ENCODE results near the gene CAMTA1.

- no peak for TF ChIP-seq CTCF (IDR thresholded peaks at IDR 0.05; ENCODE audit: insufficient read depth, low read length, poor library complexity, severe bottlenecking)
- TF ChIP-seq EZH2phosphoT487 (conservative IDR thresholded peaks at IDR 0.05; ENCODE audit: low read length) = no peak
Observed at GRCh38 chr1:6775261-6776043, 9.8 kb upstream of the CAMTA1 start.

Measured in SU-DHL-6 (cell line).